ENCODE measurements around the gene EIF2S1. TPM values are rescaled to one million over a fixed set of nuclear protein-coding genes. Genes with fewer than 3 reads are reported as not detected.

The EIF2S1 gene
- total RNA-seq, 1 experiment from 2014 or later: 192 TPM

GRCh38 chr14:67319142-67319541, 41.0 kb upstream of the EIF2S1 start:
- CTCF ChIA-PET: interaction anchor here (0.6 to 1.4 kb wide), 2 partner anchors 33 to 67 kb away, joined by 3 to 5 read pairs; no protein-coding TSS in a partner anchor
- no peaks in the 10 kb centered on the region for H3K79me2 ChIP-seq (ENCODE audit: insufficient read depth, low read length)
- peaks cover 0 to 11% of the 10 kb centered on the region in 2 experiments; a peak in 2 of 4 replicates for H3K36me3 ChIP-seq (ENCODE audit: control insufficient read depth in 1 of 2, insufficient read depth in 2 of 2, low read length in 2 of 2)

More at GRCh38 chr14:67319142-67319541, 41.0 kb upstream of the EIF2S1 start:
- no peaks in the 10 kb centered on the region for H3K9me2 ChIP-seq (ENCODE audit: insufficient read depth)
- no peak overlapping the region for H2AFZ ChIP-seq (ENCODE audit: low read depth, low read length, poor library complexity, severe bottlenecking)
- H3K27ac ChIP-seq (ENCODE audit: low read depth, low read length): no peak overlapping the region
- no peaks in the 10 kb centered on the region for H4K20me1 ChIP-seq (ENCODE audit: insufficient read depth)
- no peaks in the 10 kb centered on the region for H3K4me1 ChIP-seq (ENCODE audit: control insufficient read depth in 1 of 2, insufficient read depth in 2 of 2, low read length in 2 of 2)
- H3K9me3 ChIP-seq (ENCODE audit: control insufficient read depth in 1 of 2, insufficient read depth in 1 of 2, low read depth in 1 of 2, low read length in 2 of 2): no peaks in the 10 kb centered on the region
- intact Hi-C loops (cut with micrococcal nuclease): no loop called here
- BruUV-seq (replicated peaks): no TSS peak
- H3K4me3 ChIP-seq (replicated peaks in 1 of 2; ENCODE audit: low read depth in 1 of 2, low read length in 2 of 2): no peak overlapping the region
- POLR2A ChIA-PET: no interaction called here
- no peak for ATAC-seq
- H3K9ac ChIP-seq (ENCODE audit: low read length): no peak overlapping the region
- H3K4me2 ChIP-seq (ENCODE audit: low read length): no peak overlapping the region
- RAD21 ChIA-PET (ENCODE audit: low non-redundant PET in 1 of 2, low total read pairs in 2 of 2, uncharacterized antibody in 2 of 2, unreplicated experiment in 2 of 2): no interaction called here
- no peaks in the 10 kb centered on the region for H3K27me3 ChIP-seq (ENCODE audit: insufficient read depth, low read length)
- no peak for TF ChIP-seq EZH2 (IDR thresholded peaks at IDR 0.05)
- no peak for TF ChIP-seq POLR2A (IDR thresholded peaks at IDR 0.05; ENCODE audit: borderline replicate concordance, extremely low read depth, insufficient read depth, insufficient read length)
- no peak for TF ChIP-seq FOSL1 (IDR thresholded peaks at IDR 0.05; ENCODE audit: low read depth)
- no peak for TF ChIP-seq YY1 (IDR thresholded peaks at IDR 0.05; ENCODE audit: extremely low read depth, insufficient replicate concordance, low read depth, low read length)
- TF ChIP-seq JUND (IDR thresholded peaks at IDR 0.05): no peak
- TF ChIP-seq POLR2AphosphoS5 (IDR thresholded peaks at IDR 0.05; ENCODE audit: low read depth, low read length): no peak
- no peak for TF ChIP-seq ZBTB33 (IDR thresholded peaks at IDR 0.05; ENCODE audit: extremely low read depth, insufficient replicate concordance, low read length)
- TF ChIP-seq, protein P1, sequence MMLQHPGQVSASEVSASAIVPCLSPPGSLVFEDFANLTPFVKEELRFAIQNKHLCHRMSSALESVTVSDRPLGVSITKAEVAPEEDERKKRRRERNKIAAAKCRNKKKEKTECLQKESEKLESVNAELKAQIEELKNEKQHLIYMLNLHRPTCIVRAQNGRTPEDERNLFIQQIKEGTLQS (IDR thresholded peaks at IDR 0.05): no peak
- TF ChIP-seq ZFX (IDR thresholded peaks at IDR 0.05): no peak
- no peak for TF ChIP-seq EZH2phosphoT487 (IDR thresholded peaks at IDR 0.05; ENCODE audit: borderline replicate concordance)
- no peak for TF ChIP-seq CEBPB (IDR thresholded peaks at IDR 0.05; ENCODE audit: low read depth)
- TF ChIP-seq, protein P2, sequence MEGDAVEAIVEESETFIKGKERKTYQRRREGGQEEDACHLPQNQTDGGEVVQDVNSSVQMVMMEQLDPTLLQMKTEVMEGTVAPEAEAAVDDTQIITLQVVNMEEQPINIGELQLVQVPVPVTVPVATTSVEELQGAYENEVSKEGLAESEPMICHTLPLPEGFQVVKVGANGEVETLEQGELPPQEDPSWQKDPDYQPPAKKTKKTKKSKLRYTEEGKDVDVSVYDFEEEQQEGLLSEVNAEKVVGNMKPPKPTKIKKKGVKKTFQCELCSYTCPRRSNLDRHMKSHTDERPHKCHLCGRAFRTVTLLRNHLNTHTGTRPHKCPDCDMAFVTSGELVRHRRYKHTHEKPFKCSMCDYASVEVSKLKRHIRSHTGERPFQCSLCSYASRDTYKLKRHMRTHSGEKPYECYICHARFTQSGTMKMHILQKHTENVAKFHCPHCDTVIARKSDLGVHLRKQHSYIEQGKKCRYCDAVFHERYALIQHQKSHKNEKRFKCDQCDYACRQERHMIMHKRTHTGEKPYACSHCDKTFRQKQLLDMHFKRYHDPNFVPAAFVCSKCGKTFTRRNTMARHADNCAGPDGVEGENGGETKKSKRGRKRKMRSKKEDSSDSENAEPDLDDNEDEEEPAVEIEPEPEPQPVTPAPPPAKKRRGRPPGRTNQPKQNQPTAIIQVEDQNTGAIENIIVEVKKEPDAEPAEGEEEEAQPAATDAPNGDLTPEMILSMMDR (IDR thresholded peaks at IDR 0.05 in 2 of 3, conservative IDR thresholded peaks at IDR 0.05 in 1 of 3; ENCODE audit: borderline replicate concordance in 1 of 3, insufficient read depth in 1 of 3, low read depth in 2 of 3, low read length in 2 of 3): no peak
- TF ChIP-seq TCF7L2 (IDR thresholded peaks at IDR 0.05; ENCODE audit: borderline replicate concordance, extremely low read depth, insufficient read depth, insufficient read length): no peak
- TF ChIP-seq CBX3 (IDR thresholded peaks at IDR 0.05; ENCODE audit: low read depth): no peak
- no peak for TF ChIP-seq SIN3A (IDR thresholded peaks at IDR 0.05; ENCODE audit: low read depth)
- no peak for TF ChIP-seq ELF1 (IDR thresholded peaks at IDR 0.05; ENCODE audit: borderline replicate concordance, low read depth)
- TF ChIP-seq SRF (IDR thresholded peaks at IDR 0.05; ENCODE audit: low read depth): no peak
- TF ChIP-seq ZNF274 (IDR thresholded peaks at IDR 0.05; ENCODE audit: low read depth, low read length): no peak
- TF ChIP-seq REST (IDR thresholded peaks at IDR 0.05; ENCODE audit: low read depth): no peak
- no peak for TF ChIP-seq EGR1 (IDR thresholded peaks at IDR 0.05; ENCODE audit: low read depth)
- no peak for DNase-seq (ENCODE audit: low read depth, low spot score)

Data from HCT116 (cell line).